ENCODE results near the gene ADRA2B. TPM values are rescaled to one million over a fixed set of nuclear protein-coding genes. Genes with fewer than 3 reads are reported as not detected.

Gene ADRA2B
- total and polyA plus RNA-seq, 2 donors (not counting 1 experiment from before 2014, with no cell fraction given), result 0.27 to 0.46 TPM

- intact Hi-C loops (cut with micrococcal nuclease), result no loop called here
- H2AFZ ChIP-seq (ENCODE audit: insufficient read depth, low read depth, low read length, poor library complexity, severe bottlenecking), result no peak overlapping the region
- no peaks in the 10 kb centered on the region for H3K36me3 ChIP-seq (replicated peaks in 1 of 2; ENCODE audit: control extremely low read depth in 1 of 2, control insufficient read depth in 1 of 2, extremely low read depth in 1 of 2, insufficient read depth in 2 of 2, low read length in 1 of 2)
- no peak overlapping the region for H3K27ac ChIP-seq (ENCODE audit: low read length in 2 of 2)
- no peak overlapping the region for H3K4me3 ChIP-seq (ENCODE audit: control extremely low read depth in 1 of 5, extremely low read depth in 1 of 5, insufficient read depth in 1 of 5, low read depth in 2 of 5, low read length in 4 of 5)
- H3K4me1 ChIP-seq (ENCODE audit: control insufficient read depth in 2 of 2, insufficient read depth in 2 of 2, low read length in 2 of 2), result no peaks in the 10 kb centered on the region
- ATAC-seq (ENCODE audit: low read depth) (no peak), DNase-seq (no peak)
- CTCF ChIA-PET, result interaction anchor here (1.3 to 1.5 kb wide), 2 partner anchors 14 to 71 kb away, joined by 3 read pairs; no protein-coding TSS in a partner anchor
- H3K9me3 Mint-ChIP-seq (ENCODE audit: insufficient read depth), result peaks cover 5% of the 10 kb centered on the region
- H3K9ac ChIP-seq (ENCODE audit: low read length), result no peak overlapping the region
- POLR2A ChIA-PET, result no interaction called here
- no peaks in the 10 kb centered on the region for H3K4me1 Mint-ChIP-seq
- H3K27me3 Mint-ChIP-seq, result peaks cover 8% of the 10 kb centered on the region
- no peak for TF ChIP-seq CTCF (IDR thresholded peaks at IDR 0.05)
- no peak for TF ChIP-seq EZH2 (IDR thresholded peaks at IDR 0.05; ENCODE audit: borderline replicate concordance, insufficient read depth, low read depth, low read length, poor library complexity, severe bottlenecking)
- 36% methylated on average over 6 of the region's 6 CpGs for WGBS (ENCODE audit: insufficient coverage)
- H3K9me3 ChIP-seq (ENCODE audit: control extremely low read depth in 1 of 3, control insufficient read depth in 2 of 3, insufficient read depth in 1 of 3, low read length in 2 of 3), result peaks cover 0 to 23% (median 11%) of the 10 kb centered on the region in 3 donors
- no peak overlapping the region for H3K27ac Mint-ChIP-seq
- H3K4me2 ChIP-seq (replicated peaks; ENCODE audit: low read depth, low read length, poor library complexity, severe bottlenecking), result no peak overlapping the region
- no peaks in the 10 kb centered on the region for H3K79me2 ChIP-seq (ENCODE audit: control insufficient read depth, insufficient read depth, low read length)
- H4K20me1 ChIP-seq (ENCODE audit: control insufficient read depth, insufficient read depth, low read length, poor library complexity, severe bottlenecking), result no peaks in the 10 kb centered on the region
- no peak overlapping the region for H3K4me3 Mint-ChIP-seq
- peaks cover 0 to 3% (median 0%) of the 10 kb centered on the region in 4 experiments for H3K27me3 ChIP-seq (replicated peaks in 1 of 4; ENCODE audit: control extremely low read depth in 1 of 4, control insufficient read depth in 3 of 4, insufficient read depth in 4 of 4, low read length in 3 of 4)
Measured at GRCh38 chr2:96103761-96104486, 12.4 kb downstream of the ADRA2B start.

- intact Hi-C loops (cut with micrococcal nuclease), result no loop called here
- DNase-seq (no peak), ATAC-seq (ENCODE audit: low read depth) (no peak)
- peaks cover 5% of the 10 kb centered on the region for H3K9me3 Mint-ChIP-seq (ENCODE audit: insufficient read depth)
- Histone ChIP-seq H3K27ac (ENCODE audit: low read length in 2 of 2) (no peak overlapping the region), H2AFZ (ENCODE audit: insufficient read depth, low read depth, low read length, poor library complexity, severe bottlenecking) (no peak overlapping the region), H3K4me1 (ENCODE audit: control insufficient read depth in 2 of 2, insufficient read depth in 2 of 2, low read length in 2 of 2) (no peaks in the 10 kb centered on the region), H4K20me1 (ENCODE audit: control insufficient read depth, insufficient read depth, low read length, poor library complexity, severe bottlenecking) (no peaks in the 10 kb centered on the region), H3K4me3 (ENCODE audit: control extremely low read depth in 1 of 5, extremely low read depth in 1 of 5, insufficient read depth in 1 of 5, low read depth in 2 of 5, low read length in 4 of 5) (no peak overlapping the region), H3K9ac (ENCODE audit: low read length) (no peak overlapping the region), H3K9me3 (ENCODE audit: control extremely low read depth in 1 of 3, control insufficient read depth in 2 of 3, insufficient read depth in 1 of 3, low read length in 2 of 3) (peaks cover 0 to 23% (median 11%) of the 10 kb centered on the region in 3 donors), H3K27me3 (replicated peaks in 1 of 4; ENCODE audit: control extremely low read depth in 1 of 4, control insufficient read depth in 3 of 4, insufficient read depth in 4 of 4, low read length in 3 of 4) (no peaks in the 10 kb centered on the region), H3K4me2 (replicated peaks; ENCODE audit: low read depth, low read length, poor library complexity, severe bottlenecking) (no peak overlapping the region), H3K79me2 (ENCODE audit: control insufficient read depth, insufficient read depth, low read length) (no peaks in the 10 kb centered on the region), H3K36me3 (replicated peaks in 1 of 2; ENCODE audit: control extremely low read depth in 1 of 2, control insufficient read depth in 1 of 2, extremely low read depth in 1 of 2, insufficient read depth in 2 of 2, low read length in 1 of 2) (no peaks in the 10 kb centered on the region)
- no peaks in the 10 kb centered on the region for H3K4me1 Mint-ChIP-seq
- POLR2A ChIA-PET, result no interaction called here
- 88% methylated on average over 8 of the region's 8 CpGs for WGBS (ENCODE audit: insufficient coverage)
- H3K4me3 Mint-ChIP-seq, result no peak overlapping the region
- H3K27me3 Mint-ChIP-seq, result peaks cover 6% of the 10 kb centered on the region
- TF ChIP-seq CTCF (IDR thresholded peaks at IDR 0.05) (no peak), EZH2 (IDR thresholded peaks at IDR 0.05; ENCODE audit: borderline replicate concordance, insufficient read depth, low read depth, low read length, poor library complexity, severe bottlenecking) (no peak)
- H3K27ac Mint-ChIP-seq, result no peak overlapping the region
- CTCF ChIA-PET, result interaction anchor here (1.5 kb wide), 1 partner anchor 15 kb away, joined by 3 read pairs; no protein-coding TSS in a partner anchor
Measured at GRCh38 chr2:96103187-96103601, 13.2 kb downstream of the ADRA2B start.
